ENCODE measurements around the gene CT45A1.
A peak's percentile ranks its signal among the peaks of the same experiment; 100 is the strongest.
"Not testable (repeated sequence)": the region's sequence is repeated elsewhere in the genome, so short reads cannot be mapped to it uniquely, and the experiment has no call there.

Gene CT45A1, protein sequence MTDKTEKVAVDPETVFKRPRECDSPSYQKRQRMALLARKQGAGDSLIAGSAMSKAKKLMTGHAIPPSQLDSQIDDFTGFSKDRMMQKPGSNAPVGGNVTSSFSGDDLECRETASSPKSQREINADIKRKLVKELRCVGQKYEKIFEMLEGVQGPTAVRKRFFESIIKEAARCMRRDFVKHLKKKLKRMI

GRCh38 chrX:135713183-135713689 is at the start of gene CT45A1:
CT45A1 (plus strand) TSS chrX:135713639; CDS start chrX:135718941, 5,302 bp downstream.
- DNase-seq (ENCODE audit: low spot score), result peak; percentile 23

GRCh38 chrX:135672979-135673378 is 40.5 kb upstream of the CT45A1 start:
- DNase-seq (ENCODE audit: low spot score), result not testable (repeated sequence)

GRCh38 chrX:135688137-135688536 is 25.3 kb upstream of the CT45A1 start:
- DNase-seq (ENCODE audit: low spot score), result no peak

DNA sequence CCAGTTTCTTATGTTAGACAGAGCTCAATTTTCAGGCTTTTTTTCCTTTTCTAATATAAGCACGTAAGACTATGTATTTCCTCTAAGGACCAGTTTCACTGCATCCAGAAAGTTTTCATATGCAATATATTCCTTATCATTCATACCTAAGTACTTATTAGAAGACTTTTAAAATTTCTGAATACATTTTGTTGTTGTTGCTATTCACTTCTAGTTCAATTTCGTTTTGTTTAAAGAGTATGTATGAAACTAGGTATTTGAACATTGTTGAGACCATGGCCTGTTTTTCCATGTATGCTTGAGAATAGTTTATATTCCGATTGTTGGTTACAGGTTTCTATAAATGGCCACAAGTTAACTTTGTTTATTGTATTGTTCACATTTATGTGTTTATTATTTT is 18.0 kb upstream of the CT45A1 start:
- DNase-seq (ENCODE audit: low spot score), result no peak

DNA sequence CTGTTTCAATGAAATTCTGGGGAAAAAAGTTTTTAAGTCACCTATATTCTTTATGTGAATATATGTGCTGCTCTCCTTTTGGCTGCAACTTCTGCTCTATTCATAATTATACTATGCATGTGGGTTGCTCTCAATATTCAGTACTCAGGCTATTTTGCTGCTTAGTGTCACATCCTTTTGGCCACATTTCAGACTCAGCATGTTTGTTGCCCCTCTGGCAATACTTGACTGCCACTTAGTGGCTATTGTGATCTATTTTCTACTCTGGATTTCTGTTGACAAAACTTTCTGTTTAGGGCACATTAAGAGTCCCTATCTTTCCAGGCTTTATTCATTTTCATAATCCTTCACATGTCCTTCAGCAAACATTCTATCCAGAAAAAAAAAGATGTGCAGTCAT is 15.8 kb upstream of the CT45A1 start:
- DNase-seq (ENCODE audit: low spot score), result no peak

DNA sequence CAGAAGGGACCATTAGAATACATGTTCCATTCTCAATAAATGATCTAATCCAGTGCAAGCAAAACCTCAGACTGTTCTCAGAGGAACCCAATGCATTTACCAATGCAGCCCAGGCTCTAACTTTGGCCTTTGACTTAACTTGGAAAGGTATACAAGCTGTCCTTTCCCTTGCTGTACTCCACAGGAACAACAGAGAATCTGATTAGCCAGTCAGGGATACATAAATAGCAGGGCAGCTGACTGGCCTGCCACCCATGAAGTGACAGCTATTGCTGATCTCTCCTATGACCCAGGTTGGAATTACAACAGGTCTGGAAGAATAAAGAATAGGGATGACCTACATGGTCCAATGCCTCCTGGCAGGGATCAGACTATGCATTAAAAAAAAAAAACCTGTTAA is 14.5 kb upstream of the CT45A1 start:
- no peak for DNase-seq (ENCODE audit: low spot score)

DNA sequence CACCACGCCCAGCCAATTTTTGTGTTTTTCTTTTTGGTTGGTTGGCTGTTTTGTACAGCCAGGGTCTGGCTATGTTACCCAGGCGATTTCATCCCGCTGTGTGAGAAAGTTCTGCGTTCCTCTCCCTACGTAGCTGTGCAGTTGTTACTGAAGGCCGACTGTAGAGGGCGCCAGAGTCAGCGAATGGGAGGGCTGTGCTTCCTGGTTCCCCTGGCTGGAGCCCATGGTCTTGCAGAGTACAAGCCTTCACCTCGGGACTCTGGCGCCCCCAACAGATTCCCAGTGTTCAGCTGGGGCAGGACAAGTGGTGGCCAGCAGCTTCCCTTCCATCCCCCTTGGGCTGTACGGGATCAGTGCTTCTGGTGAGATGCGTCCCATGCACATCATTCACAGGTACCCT is 5.6 kb upstream of the CT45A1 start:
- peak; percentile 27 for DNase-seq (ENCODE audit: low spot score)

DNA sequence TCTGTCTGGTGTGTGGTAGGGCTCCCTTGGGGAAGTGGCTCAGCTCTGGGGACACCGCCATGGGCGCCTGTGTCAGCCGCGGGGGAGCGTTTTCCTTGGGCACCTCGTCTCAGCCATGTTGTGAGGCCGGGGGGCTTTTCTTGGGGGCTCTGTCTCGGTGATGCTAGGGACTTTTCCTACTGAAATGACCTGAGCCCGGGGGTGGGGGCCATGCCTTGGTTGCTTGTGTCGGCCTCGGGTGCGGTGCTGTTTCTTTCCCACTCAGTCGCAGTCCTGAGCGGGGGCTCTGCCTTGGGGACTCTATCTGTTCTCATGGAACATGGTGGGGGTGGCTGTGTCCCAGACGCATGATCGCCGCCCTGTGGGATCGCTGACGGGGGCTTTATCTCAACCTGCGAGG is 356 bp downstream of the CT45A1 start:
- no peak for DNase-seq (ENCODE audit: low spot score)

GRCh38 chrX:135734666-135735065 is 21.2 kb downstream of the CT45A1 start:
- DNase-seq (ENCODE audit: low spot score), result not testable (repeated sequence)

DNA sequence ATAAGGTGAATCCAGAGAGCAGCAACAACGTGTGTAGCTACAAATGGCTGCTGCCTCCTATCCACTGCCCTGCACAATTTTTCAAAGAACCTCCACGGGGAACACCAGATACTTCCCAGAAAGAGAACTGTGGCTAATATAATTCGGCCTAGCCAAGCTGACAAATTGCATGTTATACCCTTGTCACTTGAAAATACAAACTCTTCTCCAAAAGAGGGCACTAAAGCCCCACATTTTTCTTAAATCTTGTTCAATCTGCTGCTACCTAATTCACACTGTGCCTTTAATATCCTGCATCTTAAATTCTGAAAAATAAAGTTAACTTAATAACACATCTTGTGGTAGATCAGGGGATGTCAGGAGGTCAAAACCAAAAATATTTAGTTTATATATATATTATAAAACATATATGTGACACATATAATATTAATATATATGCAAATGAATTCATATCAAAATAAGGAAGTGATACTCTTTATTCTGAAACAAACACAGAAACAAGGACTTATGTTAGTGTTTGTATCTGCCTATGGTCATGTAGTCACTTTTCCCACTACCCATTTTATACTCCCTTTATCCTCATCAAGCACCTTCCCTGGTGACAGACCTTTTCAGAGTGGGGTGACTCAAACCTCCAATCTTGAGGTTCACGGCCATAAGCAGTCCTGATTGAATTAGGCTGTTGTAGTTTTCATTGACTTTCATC is 24.1 kb downstream of the CT45A1 start:
- DNase-seq (ENCODE audit: low spot score), result no peak

- DNase-seq (ENCODE audit: low spot score), result peak; percentile 27
Observed at GRCh38 chrX:135740681-135741149, 27.3 kb downstream of the CT45A1 start.

DNA sequence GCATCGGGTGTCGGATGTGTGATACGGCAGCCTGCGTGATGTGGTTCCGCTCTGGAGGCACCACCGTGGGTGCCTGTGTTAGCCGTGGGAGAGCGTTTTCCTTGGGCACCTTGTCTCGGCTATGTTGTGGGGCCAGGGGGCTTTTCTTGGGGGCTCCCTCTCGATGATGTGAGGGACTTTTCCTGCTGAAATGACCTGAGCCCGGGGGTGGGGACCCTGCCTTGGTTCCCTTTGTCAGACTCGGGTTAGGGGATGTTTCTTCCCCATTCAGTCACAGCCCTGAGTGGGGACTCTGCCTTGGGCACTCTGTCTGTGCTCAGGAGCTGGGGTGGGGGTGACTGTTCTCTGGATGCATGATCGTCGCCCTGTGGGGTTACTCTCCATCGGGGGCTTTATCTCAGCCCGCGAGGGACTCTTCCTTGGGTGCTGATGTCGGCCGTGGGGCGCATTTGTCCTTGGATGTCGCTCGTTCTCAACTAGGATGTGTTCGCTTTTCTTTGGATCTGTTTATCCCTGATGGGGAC is 27.8 kb downstream of the CT45A1 start:
- no peak for DNase-seq (ENCODE audit: low spot score)

DNA sequence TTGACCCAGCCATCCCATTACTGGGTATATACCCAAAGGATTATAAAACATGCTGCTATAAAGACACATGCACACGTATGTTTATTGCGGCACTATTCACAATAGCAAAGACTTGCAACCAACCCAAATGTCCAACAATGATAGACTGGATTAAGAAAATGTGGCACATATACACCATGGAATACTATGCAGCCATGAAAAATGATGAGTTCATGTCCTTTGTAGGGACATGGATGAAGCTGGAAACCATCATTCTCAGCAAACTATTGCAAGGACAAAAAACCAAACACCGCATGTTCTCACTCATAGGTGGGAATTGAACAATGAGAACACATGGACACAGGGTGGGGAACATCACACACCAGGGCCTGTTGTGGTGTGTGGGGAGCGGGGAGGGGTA is 31.3 kb downstream of the CT45A1 start:
- not testable (repeated sequence) for DNase-seq (ENCODE audit: low spot score)

DNA sequence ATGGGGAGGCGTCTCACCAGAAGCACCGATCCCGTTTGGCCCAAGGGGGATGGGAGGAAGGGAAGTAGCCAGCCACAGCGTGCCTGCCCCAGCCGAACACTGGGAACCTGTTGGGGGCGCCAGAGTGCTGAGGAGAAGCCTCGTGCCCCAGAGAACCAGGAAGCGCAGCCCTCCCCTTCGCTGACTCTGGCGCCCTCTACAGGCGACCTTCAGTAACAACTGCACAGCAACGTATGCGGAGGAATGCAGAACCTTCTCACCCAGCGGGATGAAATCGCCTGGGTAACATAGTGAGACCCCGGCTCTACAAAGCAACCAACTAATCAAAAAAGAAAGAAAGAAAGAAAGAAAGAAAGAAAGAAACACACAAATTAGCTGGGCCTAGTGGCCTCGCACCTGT is 54.7 kb downstream of the CT45A1 start, which contains the start of gene CT45A3:
TSS of gene CT45A3 (minus strand) at position 101 of the 400 bp plus-strand sequence. CDS start 3,747 bp downstream, outside the sequence.
- not testable (repeated sequence) for DNase-seq (ENCODE audit: low spot score)

Measured in hematopoietic multipotent progenitor cell treated with erythropoietin and hydrocortisone succinate and interleukin-3 and kit ligand, for 15 days (in vitro differentiated cells).